ENCODE results near the gene TRHDE.

The TRHDE gene

GRCh38 chr12:72453550-72453949 lies 181.4 kb downstream of the TRHDE start:
- no peaks in the 10 kb centered on the region for H3K79me2 ChIP-seq (ENCODE audit: insufficient read depth, low read depth)
- no peak overlapping the region for H3K4me2 ChIP-seq
- no peaks in the 10 kb centered on the region for H3K4me1 ChIP-seq (ENCODE audit: low read depth, poor library complexity, severe bottlenecking)
- H2AFZ ChIP-seq (ENCODE audit: low read depth) = no peak overlapping the region
- H3K27me3 ChIP-seq (ENCODE audit: insufficient read depth, low read depth) = no peaks in the 10 kb centered on the region
- no peak overlapping the region for H3K27ac ChIP-seq
- no peaks in the 10 kb centered on the region for H3K36me3 ChIP-seq (ENCODE audit: insufficient read depth)
- no peak for TF ChIP-seq CTCF (conservative IDR thresholded peaks at IDR 0.05; ENCODE audit: low read depth, low read length)
- H4K20me1 ChIP-seq (ENCODE audit: insufficient read depth) = no peaks in the 10 kb centered on the region
- no peak overlapping the region for H3K9ac ChIP-seq
- no peak overlapping the region for H3K4me3 ChIP-seq (IDR thresholded peaks at IDR 0.05; ENCODE audit: insufficient read depth, low read depth, low read length)

GRCh38 chr12:72464471-72464870 lies 192.3 kb downstream of the TRHDE start:
- H2AFZ ChIP-seq (ENCODE audit: low read depth) = no peak overlapping the region
- no peak overlapping the region for H3K27ac ChIP-seq
- H3K9ac ChIP-seq = no peak overlapping the region
- no peak overlapping the region for H3K4me2 ChIP-seq
- H3K36me3 ChIP-seq (ENCODE audit: insufficient read depth) = no peaks in the 10 kb centered on the region
- TF ChIP-seq CTCF (conservative IDR thresholded peaks at IDR 0.05; ENCODE audit: low read depth, low read length) = no peak
- no peak overlapping the region for H3K4me3 ChIP-seq (IDR thresholded peaks at IDR 0.05; ENCODE audit: insufficient read depth, low read depth, low read length)
- H4K20me1 ChIP-seq (ENCODE audit: insufficient read depth) = no peaks in the 10 kb centered on the region
- no peaks in the 10 kb centered on the region for H3K4me1 ChIP-seq (ENCODE audit: low read depth, poor library complexity, severe bottlenecking)
- H3K79me2 ChIP-seq (ENCODE audit: insufficient read depth, low read depth) = no peaks in the 10 kb centered on the region
- no peaks in the 10 kb centered on the region for H3K27me3 ChIP-seq (ENCODE audit: insufficient read depth, low read depth)

- H3K79me2 ChIP-seq (ENCODE audit: insufficient read depth, low read depth) = no peaks in the 10 kb centered on the region
- H2AFZ ChIP-seq (ENCODE audit: low read depth) = no peak overlapping the region
- H3K4me3 ChIP-seq (IDR thresholded peaks at IDR 0.05; ENCODE audit: insufficient read depth, low read depth, low read length) = no peak overlapping the region
- H4K20me1 ChIP-seq (ENCODE audit: insufficient read depth) = no peaks in the 10 kb centered on the region
- H3K4me2 ChIP-seq = no peak overlapping the region
- no peaks in the 10 kb centered on the region for H3K4me1 ChIP-seq (ENCODE audit: low read depth, poor library complexity, severe bottlenecking)
- H3K27ac ChIP-seq = no peak overlapping the region
- no peak for TF ChIP-seq CTCF (conservative IDR thresholded peaks at IDR 0.05; ENCODE audit: low read depth, low read length)
- no peaks in the 10 kb centered on the region for H3K27me3 ChIP-seq (ENCODE audit: insufficient read depth, low read depth)
- no peak overlapping the region for H3K9ac ChIP-seq
- H3K36me3 ChIP-seq (ENCODE audit: insufficient read depth) = no peaks in the 10 kb centered on the region
These were observed 193.0 kb downstream of the TRHDE start for GRCh38 chr12:72465155-72465554.

- Histone ChIP-seq H2AFZ (ENCODE audit: low read depth) (no peak overlapping the region), H3K27me3 (ENCODE audit: insufficient read depth, low read depth) (no peaks in the 10 kb centered on the region), H3K79me2 (ENCODE audit: insufficient read depth, low read depth) (no peaks in the 10 kb centered on the region), H3K4me3 (IDR thresholded peaks at IDR 0.05; ENCODE audit: insufficient read depth, low read depth, low read length) (no peak overlapping the region), H3K9ac (no peak overlapping the region), H3K4me1 (ENCODE audit: low read depth, poor library complexity, severe bottlenecking) (no peaks in the 10 kb centered on the region), H4K20me1 (ENCODE audit: insufficient read depth) (no peaks in the 10 kb centered on the region), H3K36me3 (ENCODE audit: insufficient read depth) (no peaks in the 10 kb centered on the region), H3K27ac (no peak overlapping the region), H3K4me2 (no peak overlapping the region)
- TF ChIP-seq CTCF (conservative IDR thresholded peaks at IDR 0.05; ENCODE audit: low read depth, low read length) = no peak
These were observed 193.9 kb downstream of the TRHDE start for GRCh38 chr12:72465940-72466630.
